Mammary epithelial cell (primary cell): ENCODE results near the gene CASZ1.

Experiments used
- CTCF ChIP-seq, 2 donors: IDR thresholded peaks in 1 of 2; conservative IDR thresholded peaks in 1 of 2; 2 replicates each; pipeline ENCODE4 v1.5.1; 2011 to 2012; ENCODE audit warnings: inconsistent platforms in 2 of 2, low read length in 2 of 2, mild to moderate bottlenecking in 2 of 2, control low read depth in 1 of 2, low read depth in 1 of 2; ENCODE audit not compliant: insufficient read depth in 1 of 2; ENCODE audit errors: extremely low read depth in 1 of 2
- EZH2 ChIP-seq: IDR thresholded peaks from 2 replicates; pipeline ENCODE4 v1.6.1; 2012; ENCODE audit warnings: low read length, inconsistent platforms, borderline replicate concordance

- TF ChIP-seq CTCF (conservative IDR thresholded peaks at IDR 0.05 in 1 of 2, IDR thresholded peaks at IDR 0.05 in 1 of 2; ENCODE audit: extremely low read depth in 1 of 2, insufficient read depth in 1 of 2, low read depth in 1 of 2, low read length in 2 of 2) (no peak), EZH2 (no peak)
Observed at GRCh38 chr1:10718083-10718415, 78.4 kb downstream of the CASZ1 start.
